CD4-positive, alpha-beta T cell treated with Interferon alpha-2 for 1 hour (primary cell): ENCODE data around the gene PCYT1B.
A peak's percentile ranks its signal among the peaks of the same experiment; 100 is the strongest.
"Not testable (repeated sequence)": the region's sequence is repeated elsewhere in the genome, so short reads cannot be mapped to it uniquely, and the experiment has no call there.

Experiments used
- DNase-seq, 2 donors: peaks; one replicate each; pipeline ENCODE4 v3.0.0-alpha.2; 2020 to 2022

The PCYT1B gene

DNA sequence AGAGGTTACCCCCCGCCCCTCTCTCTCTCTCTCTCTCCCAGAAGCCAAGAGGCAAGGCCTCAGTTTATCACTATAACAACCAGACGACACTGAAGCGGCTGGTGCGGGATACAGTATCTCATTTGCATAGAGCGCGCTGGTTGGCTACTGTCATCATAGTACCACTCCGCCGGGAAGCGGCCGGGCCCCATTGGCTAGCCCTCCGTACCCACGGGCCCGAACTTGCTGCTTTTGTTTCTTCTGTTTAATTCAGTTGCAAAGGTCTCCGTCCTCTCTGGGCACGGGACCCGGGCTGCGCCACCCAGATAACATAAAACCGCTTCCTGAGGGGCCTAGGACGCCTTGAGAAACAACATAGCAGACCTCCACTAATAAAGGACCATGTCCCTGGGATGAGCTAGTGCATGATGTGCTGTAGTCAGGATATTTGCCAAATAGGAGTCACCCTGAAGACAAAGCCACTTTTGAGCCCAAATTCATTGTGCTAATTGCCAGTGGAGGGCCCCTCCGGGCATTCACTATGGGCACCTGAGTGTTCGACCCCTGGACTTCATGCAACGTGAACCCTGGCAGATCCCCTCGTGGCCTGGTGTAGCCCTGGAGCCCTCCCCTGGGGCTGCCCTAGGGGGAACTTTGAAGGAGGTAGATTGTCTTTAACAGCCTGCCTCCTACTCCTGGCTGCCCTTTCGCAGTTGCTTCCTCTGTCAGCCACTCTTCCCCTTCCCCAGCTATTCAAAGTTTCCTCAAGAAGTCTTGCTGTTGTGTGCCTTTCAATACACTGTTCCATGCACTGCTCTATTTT lies at the start of gene PCYT1B:
TSS of gene PCYT1B (minus strand) at position 91 of the 802 bp plus-strand sequence. CDS start 242 bp downstream, outside the sequence.
- DNase-seq, result peak; percentile 45 to 58

DNA sequence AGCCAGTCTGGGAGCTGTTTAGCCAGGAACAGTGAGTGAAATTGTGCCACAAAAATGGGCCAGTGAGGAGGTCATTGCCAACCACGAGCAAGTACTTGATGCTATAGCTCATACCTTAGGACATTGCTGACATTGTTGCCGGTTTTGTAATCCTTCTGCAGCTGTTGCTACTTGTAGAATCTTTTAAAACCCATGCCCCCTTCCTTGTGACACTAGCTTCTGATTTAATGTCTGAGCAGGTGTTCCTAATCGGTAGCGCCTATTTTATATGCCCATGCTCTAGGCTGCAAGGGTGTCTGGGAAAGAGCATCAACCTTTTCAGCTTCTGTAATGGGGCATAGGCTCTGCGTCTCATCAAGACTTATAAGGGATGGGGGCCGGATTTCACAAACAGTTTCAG lies 49.1 kb upstream of the PCYT1B start:
- no peak for DNase-seq

DNA sequence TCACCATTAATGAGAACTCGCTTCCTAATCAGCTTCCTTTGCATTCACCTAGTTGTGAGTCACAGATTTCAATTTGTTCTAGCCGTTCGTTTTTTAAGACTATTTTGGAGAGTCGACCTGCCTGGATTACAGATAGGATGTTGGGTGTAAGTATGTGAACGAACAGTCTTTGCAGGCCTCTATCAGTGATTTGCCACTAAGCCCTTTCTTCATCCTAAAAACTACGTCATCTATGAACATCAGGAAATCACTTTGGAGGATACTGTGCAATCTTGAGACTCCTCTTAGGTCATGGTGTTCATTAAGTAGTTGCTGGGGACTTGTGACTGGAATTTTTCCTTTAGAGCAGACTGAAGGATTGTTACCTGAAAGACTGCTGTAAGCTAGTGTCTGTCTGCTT lies 47.7 kb upstream of the PCYT1B start:
- DNase-seq, result no peak

GRCh38 chrX:24693453-24694202 lies 46.5 kb upstream of the PCYT1B start, which contains the start of gene POLA1:
TSS of gene POLA1 (plus strand) at chrX:24693918. CDS start at chrX:24693962, 44 bp downstream.
- DNase-seq, result peak; percentile 68 to 75

DNA sequence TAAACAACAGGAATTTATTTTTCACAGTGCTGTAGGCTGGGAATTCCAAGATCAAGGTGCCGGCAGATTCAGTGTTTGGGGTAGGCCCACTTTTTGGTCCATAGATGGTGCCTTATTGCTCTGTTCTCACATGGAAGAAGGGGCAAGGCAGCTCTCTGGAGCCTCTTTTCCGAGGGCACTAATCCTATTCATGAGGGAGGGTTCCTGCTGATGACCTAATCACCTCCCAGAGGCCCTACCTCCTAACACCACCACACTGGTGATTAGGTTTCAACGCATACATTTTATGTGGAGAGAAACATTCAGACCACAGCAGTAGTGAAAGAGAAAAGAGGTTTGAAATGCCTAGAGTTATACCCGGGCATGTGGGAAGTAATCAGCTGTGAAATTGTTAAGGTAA lies 45.2 kb upstream of the PCYT1B start:
- DNase-seq, result no peak

DNA sequence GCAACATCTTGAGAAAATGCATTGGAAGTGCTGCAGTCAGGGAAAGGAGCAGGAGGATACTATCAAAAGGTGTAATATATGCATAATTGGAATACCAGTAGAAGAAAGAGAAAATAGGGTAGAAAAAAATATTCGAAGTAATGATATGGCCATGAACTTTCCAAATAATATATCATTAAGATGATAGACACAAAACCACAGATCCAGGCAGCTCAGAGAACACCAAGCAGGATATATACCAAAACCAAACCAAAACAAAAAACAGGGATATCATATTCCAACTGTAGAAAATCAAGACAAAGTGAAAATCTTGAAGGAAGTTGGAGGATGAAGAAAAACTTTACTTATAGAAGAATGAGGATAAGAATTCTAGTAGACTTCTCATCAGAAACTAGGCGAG lies 36.9 kb upstream of the PCYT1B start:
- no peak for DNase-seq

GRCh38 chrX:24682739-24683432 lies 35.7 kb upstream of the PCYT1B start:
- DNase-seq, result no peak

GRCh38 chrX:24676403-24677024 lies 29.4 kb upstream of the PCYT1B start:
- DNase-seq, result peak in 1 of 2 donors; percentile 11

GRCh38 chrX:24673424-24673823 lies 26.3 kb upstream of the PCYT1B start:
- no peak for DNase-seq

DNA sequence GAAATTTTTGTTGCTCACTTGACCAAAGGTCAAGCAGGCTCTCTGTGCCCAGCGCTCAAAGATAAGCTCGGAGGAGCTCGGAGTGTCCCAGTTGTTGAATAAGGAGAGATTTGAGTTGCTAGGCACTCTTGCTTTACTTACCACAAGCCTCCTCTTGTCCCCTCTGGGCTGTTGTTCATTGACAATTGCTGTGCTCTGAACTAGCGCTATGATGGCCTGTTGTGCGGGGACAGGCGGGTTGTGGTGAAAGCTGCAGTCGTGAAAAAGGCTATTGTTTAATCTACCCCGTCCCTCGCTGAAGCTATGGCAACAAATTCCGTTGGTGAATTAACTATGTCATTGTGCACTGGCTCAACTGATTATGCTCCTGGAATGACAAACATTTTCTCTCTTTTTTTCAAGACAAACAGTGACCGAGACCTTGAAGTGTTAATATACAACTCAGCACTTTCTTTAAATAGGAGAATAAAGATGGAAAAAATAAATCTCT lies 25.6 kb upstream of the PCYT1B start:
- no peak for DNase-seq

- DNase-seq, result no peak
These were observed 21.0 kb upstream of the PCYT1B start for GRCh38 chrX:24668111-24668510.

- DNase-seq, result no peak
These were observed 15.2 kb upstream of the PCYT1B start for GRCh38 chrX:24662352-24662751.

DNA sequence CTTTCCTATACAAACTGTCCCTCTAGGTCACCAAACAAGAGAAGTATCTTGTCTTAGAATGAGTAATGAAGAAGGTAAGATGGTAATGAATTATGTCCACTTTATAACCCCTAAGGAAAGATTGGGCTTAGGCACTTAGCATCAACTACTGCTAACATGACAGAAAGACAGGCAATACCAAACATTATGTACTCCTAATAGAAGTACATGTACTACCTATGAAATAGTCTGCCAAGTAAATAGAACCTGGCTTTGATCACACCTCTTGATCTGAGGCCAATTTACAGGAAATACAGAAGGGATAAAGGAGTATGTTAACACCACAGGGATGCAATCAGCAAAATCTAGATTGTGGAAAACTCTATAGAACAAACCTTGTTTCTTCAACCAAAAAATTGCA lies 14.1 kb upstream of the PCYT1B start:
- no peak for DNase-seq

- DNase-seq, result no peak
These were observed 12.5 kb upstream of the PCYT1B start for GRCh38 chrX:24659646-24660045.

DNA sequence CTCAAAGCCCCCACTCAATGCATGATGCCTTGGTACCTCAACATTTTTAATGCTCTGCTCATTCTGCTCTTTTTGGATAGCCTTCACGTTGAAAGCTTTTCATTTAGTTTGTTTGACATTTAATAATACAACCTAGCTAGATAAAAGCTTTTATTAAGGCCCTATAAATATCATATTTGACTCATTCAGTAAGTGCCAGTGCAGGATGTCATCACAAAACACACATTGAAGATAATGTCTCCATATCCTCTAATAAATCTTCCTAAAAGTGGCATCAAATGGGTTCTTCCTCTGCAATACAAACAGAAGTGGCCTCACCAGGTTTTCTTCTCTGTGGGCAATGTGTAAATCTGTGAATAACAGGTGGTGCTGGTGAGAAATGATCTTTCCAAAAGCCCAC lies 12.0 kb upstream of the PCYT1B start:
- no peak for DNase-seq

DNA sequence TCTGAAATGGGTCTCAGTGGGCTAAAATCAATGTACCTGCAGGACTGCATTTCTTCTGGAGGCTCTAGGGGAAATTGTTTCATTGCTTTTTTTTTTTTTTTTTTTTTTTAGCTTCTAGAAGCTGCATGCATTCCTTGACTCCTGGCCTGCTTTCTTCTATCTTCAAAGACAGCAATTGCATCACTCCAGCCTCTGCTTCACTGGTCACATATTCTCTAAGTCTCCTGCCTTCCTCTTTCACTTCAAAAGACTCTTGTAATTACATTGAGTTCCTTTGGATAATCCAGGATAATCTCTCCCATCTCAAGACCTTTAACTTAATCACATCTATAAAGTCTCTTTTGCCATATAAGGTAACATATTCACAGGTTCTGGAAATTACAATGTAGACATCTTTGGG lies 11.3 kb upstream of the PCYT1B start:
- DNase-seq, result no peak

DNA sequence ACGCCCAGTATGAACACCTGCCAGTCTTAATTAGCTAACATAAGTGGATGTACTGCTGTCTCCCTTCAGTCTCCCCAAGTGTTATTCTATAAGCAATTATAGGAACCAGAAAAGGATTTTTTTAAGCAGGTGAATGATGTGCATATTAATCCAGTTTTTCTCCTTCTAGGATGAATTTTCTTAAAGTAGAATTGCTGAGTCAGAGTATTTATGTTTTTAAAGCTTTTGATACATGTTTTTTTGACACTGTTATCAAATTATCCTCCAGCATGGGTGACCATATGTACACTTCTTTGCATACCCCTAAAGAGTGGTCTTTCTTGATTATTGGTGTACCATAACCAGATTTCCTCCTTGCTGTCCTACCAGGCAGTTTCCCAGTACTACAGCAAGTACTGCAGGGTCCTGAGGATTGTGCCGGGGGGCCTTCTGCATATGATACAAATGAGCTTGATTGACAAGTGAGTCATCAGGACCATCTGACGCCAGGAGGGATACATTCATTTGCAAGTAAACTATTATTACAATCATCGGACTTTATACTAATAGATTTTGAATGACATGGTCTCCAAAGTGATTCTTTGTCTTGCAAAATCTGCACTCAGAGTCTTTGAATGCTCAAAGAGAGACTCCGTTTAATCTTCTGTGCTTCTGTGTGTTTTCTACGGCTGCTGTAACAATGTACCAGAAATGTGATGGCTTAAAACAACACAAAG lies 10.7 kb upstream of the PCYT1B start:
- no peak for DNase-seq

- DNase-seq, result not testable (repeated sequence)
These were observed 8.5 kb upstream of the PCYT1B start for GRCh38 chrX:24655679-24656078.

DNA sequence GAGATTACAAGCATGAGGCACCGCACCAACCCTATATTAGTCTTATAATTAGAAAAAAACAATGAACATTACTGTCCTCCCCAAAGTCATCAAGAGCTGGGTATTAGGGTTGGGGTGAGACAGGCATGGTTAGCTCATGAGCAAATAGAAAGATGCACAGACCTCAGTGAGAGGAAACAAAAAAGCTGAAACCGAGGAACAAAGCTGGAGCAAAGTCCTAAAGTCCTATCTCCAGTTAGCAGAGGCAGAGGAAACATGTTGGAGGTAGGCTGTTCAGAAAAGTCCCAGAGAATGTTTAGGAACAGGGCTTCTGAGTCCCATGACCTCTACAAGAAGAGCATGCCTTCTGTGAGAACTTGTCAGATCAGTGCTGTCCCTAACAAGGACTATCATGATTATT lies 4.6 kb upstream of the PCYT1B start:
- no peak for DNase-seq

DNA sequence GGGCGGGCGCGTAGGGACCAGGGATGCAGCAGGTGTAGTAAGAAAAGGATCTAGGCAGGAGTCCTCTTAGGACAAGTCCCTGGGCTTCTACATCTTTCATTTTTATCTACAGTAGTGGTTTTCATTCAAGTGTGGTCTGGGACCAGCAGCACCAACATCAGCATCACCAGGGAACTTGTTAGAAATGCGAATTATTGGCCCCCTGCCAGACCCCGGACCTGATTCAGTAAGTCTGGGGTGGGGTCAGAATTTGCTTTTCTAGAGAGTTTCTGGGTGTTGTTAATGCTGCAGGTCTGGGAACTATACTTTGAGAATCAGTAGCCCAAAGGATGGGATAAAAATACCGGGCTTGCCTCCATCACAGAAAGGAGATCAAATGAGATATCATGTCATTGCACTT lies 1.3 kb upstream of the PCYT1B start:
- no peak for DNase-seq

DNA sequence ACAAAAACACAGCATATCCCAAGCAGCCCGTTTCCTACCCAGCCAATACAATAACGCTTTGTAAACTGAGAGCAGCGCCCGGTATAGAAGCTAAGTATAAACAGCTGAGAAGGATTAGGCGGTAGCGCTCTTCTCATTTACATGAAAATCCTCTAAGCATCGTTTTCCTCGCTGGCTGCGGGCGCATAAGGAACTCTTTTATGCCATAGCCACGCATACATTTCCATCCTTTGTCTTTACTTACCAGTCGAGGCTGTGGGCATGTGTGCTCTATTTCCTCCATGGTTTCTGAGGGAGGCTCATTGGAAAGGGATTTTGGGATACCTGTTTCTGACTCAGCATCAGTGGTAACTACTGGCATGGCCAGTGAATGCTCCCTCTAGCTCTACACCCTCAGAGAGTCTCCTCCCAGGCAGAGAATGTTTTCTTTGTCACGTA lies 383 bp downstream of the PCYT1B start:
- peak in 1 of 2 donors; percentile 0 for DNase-seq

GRCh38 chrX:24646006-24646405 lies 1.1 kb downstream of the PCYT1B start:
- DNase-seq, result no peak
